CD4-positive, CD25-positive, alpha-beta regulatory T cell (primary cell): ENCODE data around the gene ZNF664. TPM values are rescaled to one million over a fixed set of nuclear protein-coding genes. Genes with fewer than 3 reads are reported as not detected.
A peak's percentile ranks its signal among the peaks of the same experiment; 100 is the strongest.

Experiments used
- ATAC-seq, 2 donors: fragments of 150-1000 bp; cut with Tn5 transposase; one replicate each; pipeline ENCODE4 v1.10.0; 2021; ENCODE audit warnings: low read depth in 2 of 2, moderate number of reproducible peaks in 2 of 2, moderate library complexity in 1 of 2
- DNase-seq, 3 donors: peaks; one replicate each; pipeline versions ENCODE4 v3.0.0 to v3.0.0-alpha.2; 2012 to 2022; ENCODE audit warnings: mixed read lengths in 1 of 3
- H3K27ac ChIP-seq: one replicate; pipeline ENCODE4 v1.7.0; 2013; ENCODE audit warnings: mild to moderate bottlenecking, low read length; ENCODE audit not compliant: insufficient read depth, poor library complexity, severe bottlenecking
- H3K27me3 ChIP-seq: one replicate; pipeline ENCODE4 v1.7.0; 2013; ENCODE audit warnings: low read length; ENCODE audit not compliant: control insufficient read depth, insufficient read depth
- H3K36me3 ChIP-seq: one replicate; pipeline ENCODE4 v1.7.0; 2013; ENCODE audit warnings: mild to moderate bottlenecking, low read length, moderate library complexity; ENCODE audit not compliant: control insufficient read depth, insufficient read depth
- H3K4me1 ChIP-seq: 2 replicates; pipeline ENCODE4 v1.7.0; 2013; ENCODE audit warnings: mild to moderate bottlenecking, low read length; ENCODE audit not compliant: insufficient read depth, control insufficient read depth, poor library complexity, severe bottlenecking
- H3K4me3 ChIP-seq: one replicate; pipeline ENCODE4 v1.7.0; 2013; ENCODE audit warnings: low read depth, mild to moderate bottlenecking, low read length, moderate library complexity
- H3K9me3 ChIP-seq, 2 experiments: 1 replicate in 1 of 2; 2 replicates in 1 of 2; pipeline ENCODE4 v1.7.0; 2013; ENCODE audit warnings: low read length in 2 of 2, mild to moderate bottlenecking in 1 of 2, moderate library complexity in 1 of 2; ENCODE audit not compliant: control insufficient read depth in 2 of 2
- H3K27ac Mint-ChIP-seq, 3 donors: one replicate each; pipeline ENCODE4 v1.8.0; 2020 to 2022; ENCODE audit warnings: mild to moderate bottlenecking in 3 of 3, mixed read lengths in 3 of 3, moderate library complexity in 2 of 3
- H3K27me3 Mint-ChIP-seq: one replicate; pipeline ENCODE4 v1.8.0; 2022; ENCODE audit warnings: mild to moderate bottlenecking, mixed read lengths
- H3K36me3 Mint-ChIP-seq: one replicate; pipeline ENCODE4 v1.8.0; 2020; ENCODE audit warnings: mixed read lengths
- H3K4me1 Mint-ChIP-seq, 4 donors: one replicate each; pipeline ENCODE4 v1.8.0; 2020 to 2022; ENCODE audit warnings: mixed read lengths in 4 of 4, mild to moderate bottlenecking in 1 of 4
- H3K4me3 Mint-ChIP-seq, 4 donors: one replicate each; pipeline ENCODE4 v1.8.0; 2020 to 2022; ENCODE audit warnings: mild to moderate bottlenecking in 4 of 4, mixed read lengths in 4 of 4, moderate library complexity in 3 of 4
- H3K9me3 Mint-ChIP-seq, 7 donors: one replicate each; pipeline ENCODE4 v1.8.0; 2020 to 2022; ENCODE audit warnings: mixed read lengths in 7 of 7, mild to moderate bottlenecking in 3 of 7, moderate library complexity in 2 of 7
- polyA plus RNA-seq, 4 donors: library from polyadenylated mRNA; unstranded; fragments of 300-500 nt; fragmentation: Illumina TruSeq; gene quantifications; one replicate each; pipeline ENCODE4 v1.2.3, GENCODE V29; 2021
- total RNA-seq: library from RNA; stranded (reverse); gene quantifications from one replicate; pipeline ENCODE4 v1.2.3, GENCODE V29; 2022

ZNF664 gene
- total and polyA plus RNA-seq, 5 donors from 2014 or later: 6.9 to 24.5 (median 10.0) TPM

DNA sequence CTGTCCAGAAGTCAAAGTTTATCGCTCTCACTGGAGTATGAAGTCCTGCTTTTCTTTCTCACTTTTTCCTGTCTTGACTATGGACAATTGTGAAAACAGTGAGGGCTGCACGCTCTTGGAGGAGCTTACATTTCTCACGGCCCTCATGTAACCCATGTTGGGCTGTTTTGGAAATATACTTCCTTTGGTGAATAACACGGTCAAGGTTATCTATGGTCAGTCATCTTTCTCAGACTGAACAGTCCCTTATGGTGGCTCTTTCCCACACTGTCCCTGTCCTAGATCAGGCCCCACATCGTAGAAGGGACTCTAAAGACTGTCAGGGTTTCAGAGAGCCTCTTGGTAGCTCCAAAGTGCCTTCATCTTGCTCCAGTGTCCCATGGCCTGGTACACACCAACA is 7.6 kb upstream of the ZNF664 start:
- no peak overlapping the region for H3K4me3 ChIP-seq
- no peaks in the 10 kb centered on the region for H3K4me1 ChIP-seq
- peaks cover 0 to 16% (median 10%) of the 10 kb centered on the region in 4 donors for H3K4me1 Mint-ChIP-seq
- no peaks in the 10 kb centered on the region for H3K36me3 Mint-ChIP-seq
- H3K4me3 Mint-ChIP-seq: no peak overlapping the region
- no peaks in the 10 kb centered on the region for H3K27me3 ChIP-seq
- no peak for DNase-seq
- no peaks in the 10 kb centered on the region for H3K9me3 Mint-ChIP-seq
- H3K36me3 ChIP-seq: no peaks in the 10 kb centered on the region
- ATAC-seq: no peak
- H3K9me3 ChIP-seq: no peaks in the 10 kb centered on the region
- no peak overlapping the region for H3K27ac Mint-ChIP-seq
- no peaks in the 10 kb centered on the region for H3K27me3 Mint-ChIP-seq
- H3K27ac ChIP-seq: no peak overlapping the region

DNA sequence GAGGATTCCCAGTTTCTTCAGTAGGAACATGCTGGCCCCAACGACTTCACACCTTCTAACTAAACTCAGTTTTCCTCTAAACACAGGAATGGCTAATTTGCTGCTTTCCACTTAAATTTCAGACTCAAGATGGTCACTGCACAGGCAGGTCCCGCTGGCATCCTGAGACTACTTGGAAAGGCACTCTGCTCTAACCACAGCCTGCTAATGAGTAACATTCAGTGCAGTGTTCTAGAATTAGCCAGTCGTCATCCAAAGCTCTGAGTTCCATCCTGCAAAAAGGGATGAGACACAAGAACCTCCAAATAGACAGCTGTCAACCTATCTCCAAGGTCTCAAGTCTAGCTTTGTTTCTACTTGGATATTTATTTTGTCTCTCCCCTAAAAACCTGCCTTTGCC is 6.4 kb upstream of the ZNF664 start:
- no peak for ATAC-seq
- H3K36me3 Mint-ChIP-seq: no peaks in the 10 kb centered on the region
- Histone ChIP-seq H3K27me3 (no peaks in the 10 kb centered on the region), H3K4me1 (peaks cover 5% of the 10 kb centered on the region), H3K9me3 (no peaks in the 10 kb centered on the region), H3K36me3 (no peaks in the 10 kb centered on the region), H3K27ac (no peak overlapping the region), H3K4me3 (no peak overlapping the region)
- no peak for DNase-seq
- no peak overlapping the region for H3K27ac Mint-ChIP-seq
- H3K27me3 Mint-ChIP-seq: no peaks in the 10 kb centered on the region
- H3K9me3 Mint-ChIP-seq: no peaks in the 10 kb centered on the region
- H3K4me1 Mint-ChIP-seq: peaks cover 0 to 20% (median 20%) of the 10 kb centered on the region in 4 donors
- no peak overlapping the region for H3K4me3 Mint-ChIP-seq

DNA sequence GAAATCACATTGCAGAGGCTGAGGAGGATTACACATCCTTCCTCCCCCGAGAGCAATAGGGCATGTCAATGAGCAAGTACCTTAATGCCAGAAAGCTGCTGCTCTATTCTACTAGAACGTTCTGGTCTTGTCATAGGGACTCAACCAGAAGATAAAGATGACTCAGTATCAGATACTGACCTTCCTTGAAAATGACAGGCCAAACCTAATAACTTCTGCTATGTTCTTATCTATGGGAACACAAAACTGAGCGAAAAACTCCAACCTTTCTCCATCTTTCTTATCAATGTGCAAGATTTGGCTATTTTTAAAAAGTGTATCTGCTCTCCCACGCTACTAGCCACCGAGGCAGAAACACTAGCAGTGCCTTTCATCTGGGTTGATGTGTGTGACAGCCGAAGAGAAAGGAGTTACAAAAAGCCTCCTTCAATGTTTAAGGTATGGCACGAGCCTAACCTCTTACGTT is 5.9 kb upstream of the ZNF664 start:
- no peak overlapping the region for H3K27ac ChIP-seq
- H3K36me3 ChIP-seq: no peaks in the 10 kb centered on the region
- Mint-ChIP-seq H3K36me3 (no peaks in the 10 kb centered on the region), H3K27ac (no peak overlapping the region), H3K9me3 (no peaks in the 10 kb centered on the region), H3K27me3 (no peaks in the 10 kb centered on the region), H3K4me3 (no peak overlapping the region), H3K4me1 (peaks cover 0 to 22% (median 21%) of the 10 kb centered on the region in 4 donors)
- ATAC-seq: no peak
- no peaks in the 10 kb centered on the region for H3K27me3 ChIP-seq
- no peak for DNase-seq
- no peak overlapping the region for H3K4me3 ChIP-seq
- peaks cover 9% of the 10 kb centered on the region for H3K4me1 ChIP-seq
- H3K9me3 ChIP-seq: no peaks in the 10 kb centered on the region

DNA sequence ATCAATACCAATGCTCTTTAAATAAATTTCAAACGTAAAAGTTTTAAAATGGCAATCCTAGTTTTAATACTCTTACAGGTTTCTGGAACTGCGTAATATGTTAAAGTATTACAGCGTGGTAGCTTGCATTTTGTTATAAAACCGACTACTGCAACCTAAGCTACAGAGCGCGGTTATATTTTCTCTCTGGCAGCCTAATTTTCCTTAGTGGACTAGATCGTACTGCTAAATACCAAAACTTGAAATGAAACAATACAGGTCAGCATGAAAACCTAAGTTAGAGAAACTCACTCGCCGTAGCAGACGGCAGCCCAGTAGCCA is 1.6 kb upstream of the ZNF664 start:
- Mint-ChIP-seq H3K36me3 (peaks cover 6% of the 10 kb centered on the region), H3K27me3 (peaks cover 4% of the 10 kb centered on the region), H3K27ac (peak overlapping the region; percentile 11 to 93 (median 83)), H3K9me3 (peaks cover 0 to 3% (median 0%) of the 10 kb centered on the region in 7 donors), H3K4me1 (peaks cover 5 to 37% (median 27%) of the 10 kb centered on the region in 4 donors), H3K4me3 (peak overlapping the region; percentile 90 to 94 (median 94))
- Histone ChIP-seq H3K9me3 (no peaks in the 10 kb centered on the region), H3K4me1 (peaks cover 19% of the 10 kb centered on the region), H3K27me3 (no peaks in the 10 kb centered on the region), H3K36me3 (no peaks in the 10 kb centered on the region), H3K27ac (peak overlapping the region; percentile 37), H3K4me3 (peak overlapping the region; percentile 79)
- ATAC-seq: no peak
- no peak for DNase-seq

DNA sequence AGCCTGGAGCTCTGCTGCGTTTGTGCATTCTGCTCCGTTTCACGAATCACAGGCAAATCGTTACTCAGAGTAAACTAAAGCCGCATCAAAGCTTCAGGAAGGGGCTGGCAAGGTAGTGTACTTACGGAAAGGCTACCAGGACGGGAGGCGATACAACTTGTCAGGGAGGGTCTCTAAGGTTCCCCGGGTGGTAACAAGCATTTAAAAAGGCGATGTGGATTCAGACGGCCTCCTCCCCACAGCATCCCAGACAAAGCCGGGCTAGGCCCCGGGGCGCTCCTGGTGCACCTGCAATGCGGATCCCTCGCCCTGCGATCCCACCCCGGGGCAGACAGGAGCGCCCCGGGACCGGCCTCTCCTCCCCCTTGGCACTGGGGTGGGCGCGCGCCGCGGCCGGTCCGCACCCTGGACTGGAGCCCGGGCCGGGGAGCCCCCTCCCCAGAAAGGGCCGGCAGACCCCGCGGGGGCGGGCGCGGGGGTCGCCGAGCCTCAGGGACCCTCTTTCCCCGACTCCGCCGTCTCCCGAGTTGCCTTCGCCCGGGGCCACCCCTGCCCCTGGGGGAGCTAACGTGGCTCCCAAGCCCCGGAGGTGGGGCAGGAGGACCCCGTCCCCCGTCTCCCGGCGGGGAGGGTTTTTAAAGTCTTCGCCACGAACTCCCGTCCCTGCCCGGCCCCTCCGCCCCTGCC is 1.1 kb upstream of the ZNF664 start:
- peak overlapping the region; percentile 79 for H3K4me3 ChIP-seq
- H3K4me1 ChIP-seq: peaks cover 19% of the 10 kb centered on the region
- H3K36me3 ChIP-seq: no peaks in the 10 kb centered on the region
- DNase-seq: peak; percentile 7 to 54 (median 40)
- H3K9me3 ChIP-seq: no peaks in the 10 kb centered on the region
- no peaks in the 10 kb centered on the region for H3K27me3 ChIP-seq
- peak overlapping the region; percentile 37 for H3K27ac ChIP-seq
- H3K9me3 Mint-ChIP-seq: peaks cover 0 to 3% (median 0%) of the 10 kb centered on the region in 7 donors
- H3K27me3 Mint-ChIP-seq: peaks cover 4% of the 10 kb centered on the region
- peaks cover 5 to 37% (median 27%) of the 10 kb centered on the region in 4 donors for H3K4me1 Mint-ChIP-seq
- ATAC-seq: no peak
- H3K27ac Mint-ChIP-seq: peak overlapping the region; percentile 2 to 93 (median 83)
- peaks cover 7% of the 10 kb centered on the region for H3K36me3 Mint-ChIP-seq
- peak overlapping the region; percentile 90 to 94 (median 94) for H3K4me3 Mint-ChIP-seq

DNA sequence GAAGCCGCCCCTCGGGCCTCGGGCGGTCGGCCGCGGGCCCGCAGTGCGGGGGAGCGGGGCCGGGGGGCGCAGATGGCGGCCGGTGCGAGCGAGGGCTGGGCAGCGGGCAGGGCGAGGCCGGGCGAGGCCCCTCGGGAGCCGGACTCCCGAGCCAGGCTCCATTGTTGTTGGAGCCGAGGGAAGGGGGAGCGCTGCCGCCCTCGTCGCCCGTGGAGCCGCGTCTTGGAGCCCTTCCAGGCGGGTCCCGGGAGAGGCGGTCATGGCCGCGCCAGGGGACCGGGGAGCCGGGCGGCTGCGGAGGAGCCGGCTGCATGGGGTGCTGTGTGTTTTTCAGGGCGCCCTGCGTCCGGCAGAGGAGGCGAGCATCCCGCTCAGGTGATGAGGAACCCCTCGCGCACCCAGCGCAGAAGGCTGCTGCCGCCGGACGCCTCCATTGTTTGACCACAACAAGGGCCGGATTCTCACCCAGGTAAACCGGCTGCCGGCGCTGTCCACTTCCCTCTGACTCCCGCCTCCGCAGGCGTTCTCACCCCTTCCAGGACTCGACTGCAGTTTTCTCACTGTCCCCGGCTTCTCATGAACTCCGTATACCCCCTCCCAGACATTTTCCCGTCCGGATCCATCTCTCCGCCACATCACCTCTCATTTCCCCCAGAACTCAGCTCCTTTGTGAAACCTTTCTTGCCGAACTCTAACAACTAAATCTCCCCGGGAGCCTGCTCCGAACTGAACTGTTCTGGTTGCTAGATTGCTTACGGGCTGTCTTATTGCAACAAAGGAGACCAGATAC is 732 bp downstream of the ZNF664 start:
- H3K36me3 Mint-ChIP-seq: peaks cover 7% of the 10 kb centered on the region
- peaks cover 0 to 3% (median 0%) of the 10 kb centered on the region in 7 donors for H3K9me3 Mint-ChIP-seq
- no peaks in the 10 kb centered on the region for H3K27me3 ChIP-seq
- peak overlapping the region; percentile 49 for H3K4me3 ChIP-seq
- ATAC-seq: no peak
- DNase-seq: peak; percentile 7 to 17 (median 10)
- peaks cover 19% of the 10 kb centered on the region for H3K4me1 ChIP-seq
- H3K27me3 Mint-ChIP-seq: peaks cover 4% of the 10 kb centered on the region
- H3K36me3 ChIP-seq: no peaks in the 10 kb centered on the region
- H3K4me1 Mint-ChIP-seq: peaks cover 7 to 37% (median 29%) of the 10 kb centered on the region in 4 donors
- no peaks in the 10 kb centered on the region for H3K9me3 ChIP-seq
- peak overlapping the region; percentile 86 to 96 (median 94) for H3K4me3 Mint-ChIP-seq
- peak overlapping the region; percentile 70 for H3K27ac ChIP-seq
- peak overlapping the region; percentile 84 to 95 (median 88) for H3K27ac Mint-ChIP-seq

DNA sequence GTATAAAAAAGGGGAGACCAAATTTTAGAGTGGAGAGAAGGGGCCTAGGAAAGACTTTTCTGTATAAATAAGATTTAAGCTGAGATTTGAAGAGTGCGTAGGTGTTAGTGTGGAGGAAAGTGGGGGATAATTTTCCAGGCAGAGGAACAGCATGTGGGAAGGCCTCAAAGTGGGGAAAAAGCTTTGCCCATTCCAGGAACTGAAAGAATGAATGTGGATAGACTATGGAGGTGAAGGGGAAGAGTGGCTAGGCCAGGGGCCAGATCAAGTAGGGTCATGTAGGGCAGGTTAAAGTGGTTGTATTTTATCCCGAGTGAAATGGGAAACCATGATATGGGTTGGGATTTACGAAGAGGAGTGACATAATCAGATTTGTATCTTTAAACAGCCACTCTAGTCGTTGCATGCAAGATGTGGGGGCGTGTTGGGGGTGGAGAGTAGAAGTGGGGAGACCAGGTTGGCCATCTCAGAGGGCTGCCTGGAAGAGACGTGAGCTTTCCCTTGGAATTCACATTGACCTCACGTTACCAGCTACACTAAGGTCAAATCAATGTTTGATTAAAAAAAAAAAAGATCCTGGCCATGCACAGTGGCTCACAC is 3.3 kb downstream of the ZNF664 start:
- H3K4me1 Mint-ChIP-seq: peaks cover 12 to 34% (median 29%) of the 10 kb centered on the region in 4 donors
- peak overlapping the region in 1 of 4 donors; percentile 39 for H3K4me3 Mint-ChIP-seq
- peaks cover 14% of the 10 kb centered on the region for H3K36me3 Mint-ChIP-seq
- H3K4me3 ChIP-seq: no peak overlapping the region
- no peak for DNase-seq
- H3K9me3 ChIP-seq: no peaks in the 10 kb centered on the region
- H3K27ac ChIP-seq: no peak overlapping the region
- no peaks in the 10 kb centered on the region for H3K36me3 ChIP-seq
- H3K27me3 ChIP-seq: no peaks in the 10 kb centered on the region
- peak overlapping the region in 2 of 3 donors; percentile 7 to 64 for H3K27ac Mint-ChIP-seq
- no peak for ATAC-seq
- H3K4me1 ChIP-seq: peaks cover 17% of the 10 kb centered on the region
- H3K9me3 Mint-ChIP-seq: peaks cover 0 to 3% (median 0%) of the 10 kb centered on the region in 7 donors
- H3K27me3 Mint-ChIP-seq: peaks cover 4% of the 10 kb centered on the region
